Activated B cell treated with CpG ODN at 0.5 μM for 24 hours (primary cell): ENCODE data around the gene MAT2A. TPM values are rescaled to one million over a fixed set of nuclear protein-coding genes. Genes with fewer than 3 reads are reported as not detected.

Experiments used
- ATAC-seq: fragments of 200-7000 bp; cut with Tn5 transposase; one replicate; pipeline ENCODE4 v1.10.0; 2021; ENCODE audit warnings: low read depth, mild to moderate bottlenecking, moderate library complexity
- CTCF ChIA-PET: fragments of 350-600 bp; sonication (Branson Sonifier 250); formaldehyde crosslinking; loops from one replicate; lab custom pipeline; 2021; ENCODE audit warnings: antibody characterized with exemption; lab: Charles Lee
- POLR2A ChIA-PET: fragments of 350-600 bp; sonication (Branson Sonifier 250); formaldehyde crosslinking; loops from one replicate; lab custom pipeline; 2021; ENCODE audit warnings: antibody characterized with exemption; lab: Charles Lee
- DNase-seq: peaks from one replicate; pipeline ENCODE4 v3.0.0; 2022
- H3K27ac Mint-ChIP-seq: one replicate; pipeline ENCODE4 v1.8.0; 2020; ENCODE audit warnings: mixed read lengths
- H3K27me3 Mint-ChIP-seq: one replicate; pipeline ENCODE4 v1.8.0; 2021; ENCODE audit warnings: mixed read lengths
- H3K36me3 Mint-ChIP-seq: one replicate; pipeline ENCODE4 v1.8.0; 2021; ENCODE audit warnings: low read depth, mixed read lengths
- H3K4me1 Mint-ChIP-seq: one replicate; pipeline ENCODE4 v1.8.0; 2021; ENCODE audit warnings: mixed read lengths
- H3K4me3 Mint-ChIP-seq: one replicate; pipeline ENCODE4 v1.8.0; 2020; ENCODE audit warnings: mild to moderate bottlenecking, mixed read lengths
- H3K9me3 Mint-ChIP-seq: one replicate; pipeline ENCODE4 v1.8.0; 2020; ENCODE audit warnings: mixed read lengths
- intact Hi-C: fragments of 100-400 bp; cut with micrococcal nuclease; formaldehyde crosslinking; loops from one replicate; pipeline ENCODE4 v1.15.1; 2024
- total RNA-seq: library from RNA; stranded (reverse); gene quantifications from 2 replicates; pipeline ENCODE4 v1.2.3, GENCODE V29; 2022
- TF ChIP-seq, protein P1 (sequence below): fragments of 200-600 bp; IDR thresholded peaks from one replicate; pipeline ENCODE4 v1.8.0; 2022; ENCODE audit warnings: antibody characterized with exemption, mild to moderate bottlenecking

Gene MAT2A
- total RNA-seq, 1 donor from 2014 or later = 265 TPM

DNA sequence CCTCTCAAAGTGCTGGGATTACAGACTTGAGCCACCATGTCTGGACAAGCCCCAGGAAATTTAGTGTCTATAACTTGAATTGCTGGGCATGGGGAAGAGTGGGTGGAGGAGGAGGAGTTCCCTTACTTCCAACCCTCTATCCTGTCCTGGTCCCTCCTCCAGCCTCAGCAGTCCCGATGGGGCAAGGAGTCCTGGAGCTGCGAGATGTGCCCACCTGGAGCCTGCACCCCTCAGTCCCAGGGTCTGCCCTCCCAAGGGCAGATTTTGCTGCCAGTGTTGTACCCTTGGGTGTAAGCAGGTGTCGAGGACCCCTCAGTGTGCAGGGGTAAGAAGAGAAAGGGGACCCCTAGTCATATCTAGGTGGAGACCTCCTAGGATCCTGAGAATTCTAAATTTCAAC is 41.2 kb downstream of the MAT2A start:
- TF ChIP-seq, protein P1, sequence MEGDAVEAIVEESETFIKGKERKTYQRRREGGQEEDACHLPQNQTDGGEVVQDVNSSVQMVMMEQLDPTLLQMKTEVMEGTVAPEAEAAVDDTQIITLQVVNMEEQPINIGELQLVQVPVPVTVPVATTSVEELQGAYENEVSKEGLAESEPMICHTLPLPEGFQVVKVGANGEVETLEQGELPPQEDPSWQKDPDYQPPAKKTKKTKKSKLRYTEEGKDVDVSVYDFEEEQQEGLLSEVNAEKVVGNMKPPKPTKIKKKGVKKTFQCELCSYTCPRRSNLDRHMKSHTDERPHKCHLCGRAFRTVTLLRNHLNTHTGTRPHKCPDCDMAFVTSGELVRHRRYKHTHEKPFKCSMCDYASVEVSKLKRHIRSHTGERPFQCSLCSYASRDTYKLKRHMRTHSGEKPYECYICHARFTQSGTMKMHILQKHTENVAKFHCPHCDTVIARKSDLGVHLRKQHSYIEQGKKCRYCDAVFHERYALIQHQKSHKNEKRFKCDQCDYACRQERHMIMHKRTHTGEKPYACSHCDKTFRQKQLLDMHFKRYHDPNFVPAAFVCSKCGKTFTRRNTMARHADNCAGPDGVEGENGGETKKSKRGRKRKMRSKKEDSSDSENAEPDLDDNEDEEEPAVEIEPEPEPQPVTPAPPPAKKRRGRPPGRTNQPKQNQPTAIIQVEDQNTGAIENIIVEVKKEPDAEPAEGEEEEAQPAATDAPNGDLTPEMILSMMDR = no peak
- Mint-ChIP-seq H3K4me3 (no peak overlapping the region), H3K27ac (peak overlapping the region; percentile 41), H3K4me1 (peaks cover 52% of the 10 kb centered on the region), H3K27me3 (no peaks in the 10 kb centered on the region), H3K9me3 (no peaks in the 10 kb centered on the region), H3K36me3 (peaks cover 27% of the 10 kb centered on the region)
- intact Hi-C loops = no loop called here
- ATAC-seq (no peak), DNase-seq (no peak)
- POLR2A ChIA-PET = interaction anchor here (0.6 to 4.9 kb wide), 5 partner anchors 8 to 253 kb away, joined by 3 to 45 read pairs (median 6); partner anchors contain the start of genes MAT2A, RNF181 and TGOLN2
- CTCF ChIA-PET = no interaction called here

- ChIA-PET CTCF (no interaction called here), POLR2A (interaction anchor here (5.9 kb wide), 1 partner anchor 13 kb away, joined by 59 read pairs; the partner anchor contains the start of gene RNF181)
- Mint-ChIP-seq H3K27ac (no peak overlapping the region), H3K9me3 (no peaks in the 10 kb centered on the region), H3K36me3 (peaks cover 25% of the 10 kb centered on the region), H3K4me3 (no peak overlapping the region), H3K27me3 (no peaks in the 10 kb centered on the region), H3K4me1 (peaks cover 60% of the 10 kb centered on the region)
- TF ChIP-seq, protein P1 = no peak
- intact Hi-C loops = no loop called here
- DNase-seq = no peak
- ATAC-seq = no peak
Measured at GRCh38 chr2:85582492-85582891, 43.5 kb downstream of the MAT2A start.

DNA sequence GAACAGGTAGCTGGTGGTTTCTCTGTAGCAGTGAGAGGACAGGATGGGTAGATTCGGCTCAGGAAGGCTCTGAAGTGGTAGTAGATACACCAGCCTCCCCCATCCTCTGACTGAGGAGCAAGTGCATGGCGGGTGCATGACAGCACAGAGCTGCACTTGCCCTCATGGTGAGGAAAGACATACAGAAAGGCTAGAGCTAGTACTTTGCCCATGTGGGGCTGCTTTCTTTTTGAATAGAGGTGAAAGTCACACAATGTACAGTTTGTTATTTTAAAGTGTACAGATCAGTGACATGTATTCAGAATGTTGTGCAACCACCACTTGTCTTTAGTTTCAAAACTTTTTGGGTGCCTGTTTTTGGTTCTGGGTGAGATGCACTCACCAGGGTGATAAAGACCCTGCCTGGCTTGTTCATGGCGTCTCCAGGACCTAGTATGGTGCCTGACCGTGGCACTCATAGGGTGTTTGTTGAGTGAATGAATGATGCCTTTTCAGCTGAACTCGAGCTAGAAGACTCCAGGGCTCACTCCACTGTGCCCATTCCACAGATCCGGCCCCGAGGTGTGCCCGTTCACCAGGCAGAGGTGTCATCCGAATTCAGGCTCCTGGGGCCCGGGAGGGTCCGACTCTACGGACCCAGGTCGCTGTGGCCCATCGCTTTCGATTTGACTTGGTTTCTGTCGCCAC is 44.8 kb downstream of the MAT2A start:
- no peaks in the 10 kb centered on the region for H3K27me3 Mint-ChIP-seq
- ATAC-seq (no peak), DNase-seq (no peak)
- TF ChIP-seq, protein P1 = no peak
- peaks cover 59% of the 10 kb centered on the region for H3K4me1 Mint-ChIP-seq
- peak overlapping the region; percentile 72 for H3K27ac Mint-ChIP-seq
- ChIA-PET CTCF (interaction anchor here (0.6 kb wide), 1 partner anchor 102 kb away, joined by 3 read pairs; no protein-coding TSS in a partner anchor), POLR2A (interaction anchor here (0.6 to 5.9 kb wide), 7 partner anchors 12 to 1238 kb away, joined by 3 to 59 read pairs (median 3); partner anchors contain the start of genes MAT2A, RNF181 and TGOLN2)
- H3K4me3 Mint-ChIP-seq = peak overlapping the region; percentile 82
- H3K36me3 Mint-ChIP-seq = peaks cover 22% of the 10 kb centered on the region
- H3K9me3 Mint-ChIP-seq = no peaks in the 10 kb centered on the region
- intact Hi-C loops = loop anchor here (1.0 kb wide), 2 partner anchors 11 to 64 kb away; partner anchors contain the start of gene RNF181

DNA sequence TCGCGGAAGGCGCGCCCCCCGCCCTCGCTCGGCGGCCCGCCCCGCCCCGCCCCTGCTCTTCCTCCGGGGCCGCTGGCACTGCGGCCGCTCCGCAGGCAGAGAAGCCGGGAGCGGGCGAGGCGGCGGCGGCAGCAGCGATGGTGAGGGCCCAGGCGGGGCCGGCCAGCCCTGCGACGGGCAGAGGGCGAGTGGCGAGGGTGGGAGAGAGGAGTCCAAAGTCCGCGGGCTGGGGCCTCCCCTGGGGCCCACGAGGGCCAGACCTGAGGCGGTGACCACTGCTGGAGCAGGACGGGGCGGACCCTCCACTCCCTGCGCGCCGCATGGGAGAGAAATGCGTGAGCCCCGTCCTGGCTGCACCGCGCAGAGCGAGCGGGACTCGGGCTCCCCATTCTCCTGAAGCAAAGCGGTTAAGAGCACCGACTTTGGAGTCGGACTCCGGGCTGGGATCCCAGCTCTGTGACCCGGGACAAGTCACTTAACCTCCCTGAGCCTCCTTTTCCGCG is 45.4 kb downstream of the MAT2A start, which contains the start of gene VAMP5:
Gene VAMP5 (plus strand): TSS at position 78 of the 503 bp plus-strand sequence. CDS start 60 bp downstream, at position 138.
- ChIA-PET POLR2A (interaction anchor here (0.6 to 5.9 kb wide), 6 partner anchors 8 to 1237 kb away, joined by 3 to 59 read pairs (median 3); partner anchors contain the start of genes MAT2A, RNF181 and TGOLN2), CTCF (interaction anchor here (0.6 kb wide), 1 partner anchor 101 kb away, joined by 3 read pairs; no protein-coding TSS in a partner anchor)
- intact Hi-C loops = loop anchor here (1.0 kb wide), 2 partner anchors 11 to 64 kb away; partner anchors contain the start of gene RNF181
- H3K9me3 Mint-ChIP-seq = no peaks in the 10 kb centered on the region
- DNase-seq (peak; percentile 32), ATAC-seq (peak; percentile 76)
- TF ChIP-seq, protein P1 = no peak
- peaks cover 22% of the 10 kb centered on the region for H3K36me3 Mint-ChIP-seq
- peaks cover 53% of the 10 kb centered on the region for H3K4me1 Mint-ChIP-seq
- H3K27me3 Mint-ChIP-seq = no peaks in the 10 kb centered on the region
- H3K27ac Mint-ChIP-seq = peak within 1 kb of the TSS; percentile 72
- peak within 1 kb of the TSS; percentile 82 for H3K4me3 Mint-ChIP-seq
